ENCODE data around the gene CDKN2D. TPM values are rescaled to one million over a fixed set of nuclear protein-coding genes. Genes with fewer than 3 reads are reported as not detected.

CDKN2D gene
- total RNA-seq, 1 donor from 2014 or later: 3.4 TPM

DNA sequence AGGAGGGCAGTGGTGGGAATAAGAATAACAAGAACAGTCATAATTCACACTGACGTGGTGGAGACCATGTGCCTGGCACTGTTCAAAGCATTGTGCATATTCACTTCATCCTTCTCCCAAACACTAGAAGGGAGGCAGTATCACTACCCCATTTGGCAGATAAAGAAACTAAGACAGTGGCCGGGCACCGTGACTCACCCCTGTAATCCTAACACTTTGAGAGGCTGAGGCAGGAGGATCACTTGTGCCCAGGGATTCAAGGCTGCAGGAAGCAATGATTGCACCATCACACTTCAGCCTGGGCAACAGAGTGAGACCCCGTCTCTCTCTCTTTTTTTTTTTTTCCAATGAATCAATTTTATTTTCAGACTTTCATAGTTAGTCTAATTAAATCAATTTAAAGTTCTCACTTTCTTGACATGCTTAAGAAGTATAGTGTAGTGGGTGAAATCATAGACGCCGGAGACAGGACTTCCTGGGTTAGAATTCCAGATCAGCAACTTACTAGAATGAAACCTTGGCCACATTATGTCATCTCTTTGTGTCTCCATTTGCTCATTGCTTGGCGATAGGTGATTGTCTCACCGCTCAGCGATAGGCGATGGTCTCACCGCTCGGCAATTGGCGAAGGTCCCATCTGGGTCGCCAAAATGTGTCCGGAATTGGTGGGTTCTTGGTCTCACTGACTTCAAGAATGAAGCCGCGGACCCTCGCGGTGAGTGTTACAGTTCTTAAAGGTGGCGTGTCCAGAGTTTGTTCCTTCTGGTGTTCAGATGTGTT lies 30.4 kb downstream of the CDKN2D start:
- Mint-ChIP-seq H3K9me3 (no peaks in the 10 kb centered on the region), H3K4me3 (no peak overlapping the region), H3K27ac (no peak overlapping the region), H3K27me3 (ENCODE audit: insufficient read depth, low read depth) (peaks cover 12% of the 10 kb centered on the region), H3K4me1 (peaks cover 6% of the 10 kb centered on the region), H3K36me3 (no peaks in the 10 kb centered on the region)
- no peaks in the 10 kb centered on the region for H4K20me1 ChIP-seq (ENCODE audit: low read depth)
- H3K27me3 ChIP-seq: no peaks in the 10 kb centered on the region
- no peaks in the 10 kb centered on the region for H3K79me2 ChIP-seq (ENCODE audit: low read depth)
- no peaks in the 10 kb centered on the region for H3K9me3 ChIP-seq (ENCODE audit: low read depth)
- no peak overlapping the region for H3K4me2 ChIP-seq
- no peaks in the 10 kb centered on the region for H3K4me1 ChIP-seq
- H3F3A ChIP-seq (ENCODE audit: low read depth): peaks cover 9% of the 10 kb centered on the region
- H3K27ac ChIP-seq: no peak overlapping the region
- no peak overlapping the region for H3K4me3 ChIP-seq
- no peak overlapping the region for H2AFZ ChIP-seq (replicated peaks)
- H3K9ac ChIP-seq: no peak overlapping the region
- TF ChIP-seq EZH2 (IDR thresholded peaks at IDR 0.05) (no peak), EZH2phosphoT487 (IDR thresholded peaks at IDR 0.05) (no peak)
- TF ChIP-seq, protein P1, sequence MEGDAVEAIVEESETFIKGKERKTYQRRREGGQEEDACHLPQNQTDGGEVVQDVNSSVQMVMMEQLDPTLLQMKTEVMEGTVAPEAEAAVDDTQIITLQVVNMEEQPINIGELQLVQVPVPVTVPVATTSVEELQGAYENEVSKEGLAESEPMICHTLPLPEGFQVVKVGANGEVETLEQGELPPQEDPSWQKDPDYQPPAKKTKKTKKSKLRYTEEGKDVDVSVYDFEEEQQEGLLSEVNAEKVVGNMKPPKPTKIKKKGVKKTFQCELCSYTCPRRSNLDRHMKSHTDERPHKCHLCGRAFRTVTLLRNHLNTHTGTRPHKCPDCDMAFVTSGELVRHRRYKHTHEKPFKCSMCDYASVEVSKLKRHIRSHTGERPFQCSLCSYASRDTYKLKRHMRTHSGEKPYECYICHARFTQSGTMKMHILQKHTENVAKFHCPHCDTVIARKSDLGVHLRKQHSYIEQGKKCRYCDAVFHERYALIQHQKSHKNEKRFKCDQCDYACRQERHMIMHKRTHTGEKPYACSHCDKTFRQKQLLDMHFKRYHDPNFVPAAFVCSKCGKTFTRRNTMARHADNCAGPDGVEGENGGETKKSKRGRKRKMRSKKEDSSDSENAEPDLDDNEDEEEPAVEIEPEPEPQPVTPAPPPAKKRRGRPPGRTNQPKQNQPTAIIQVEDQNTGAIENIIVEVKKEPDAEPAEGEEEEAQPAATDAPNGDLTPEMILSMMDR (IDR thresholded peaks at IDR 0.05): no peak
- no peak for DNase-seq (ENCODE audit: low spot score)
- no peaks in the 10 kb centered on the region for H3K36me3 ChIP-seq

DNA sequence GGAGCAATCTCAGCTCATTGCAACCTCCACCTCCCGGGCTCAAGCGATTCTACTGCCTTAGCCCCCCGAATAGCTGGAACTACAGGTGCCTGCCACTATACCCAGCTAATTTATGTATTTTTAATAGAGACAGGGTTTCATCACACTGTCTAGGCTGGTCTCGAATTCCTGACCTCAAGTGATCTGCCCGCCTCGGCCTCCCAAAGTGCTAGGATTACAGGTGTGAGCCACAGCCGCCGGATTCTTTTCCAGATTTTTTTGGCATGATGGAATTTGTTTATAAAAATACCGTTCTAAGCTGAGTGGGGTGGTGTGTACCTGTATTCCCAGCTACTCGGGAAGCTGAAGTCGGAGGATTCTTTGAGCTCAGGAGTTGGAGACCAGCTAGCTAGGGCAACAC lies 31.1 kb downstream of the CDKN2D start:
- Histone ChIP-seq H3K4me3 (no peak overlapping the region), H3K9me3 (ENCODE audit: low read depth) (no peaks in the 10 kb centered on the region), H3K9ac (no peak overlapping the region), H4K20me1 (ENCODE audit: low read depth) (no peaks in the 10 kb centered on the region), H3K27me3 (no peaks in the 10 kb centered on the region), H3K27ac (no peak overlapping the region), H3K36me3 (no peaks in the 10 kb centered on the region), H3K79me2 (ENCODE audit: low read depth) (no peaks in the 10 kb centered on the region), H3K4me2 (no peak overlapping the region), H2AFZ (replicated peaks) (no peak overlapping the region), H3F3A (ENCODE audit: low read depth) (peaks cover 4% of the 10 kb centered on the region), H3K4me1 (no peaks in the 10 kb centered on the region)
- Mint-ChIP-seq H3K27ac (no peak overlapping the region), H3K9me3 (no peaks in the 10 kb centered on the region), H3K36me3 (no peaks in the 10 kb centered on the region), H3K4me1 (peaks cover 2% of the 10 kb centered on the region), H3K27me3 (ENCODE audit: insufficient read depth, low read depth) (peaks cover 7% of the 10 kb centered on the region), H3K4me3 (no peak overlapping the region)
- TF ChIP-seq, protein P1 (IDR thresholded peaks at IDR 0.05): no peak
- TF ChIP-seq EZH2phosphoT487 (IDR thresholded peaks at IDR 0.05) (no peak), EZH2 (IDR thresholded peaks at IDR 0.05) (no peak)
- DNase-seq (ENCODE audit: low spot score): no peak

DNA sequence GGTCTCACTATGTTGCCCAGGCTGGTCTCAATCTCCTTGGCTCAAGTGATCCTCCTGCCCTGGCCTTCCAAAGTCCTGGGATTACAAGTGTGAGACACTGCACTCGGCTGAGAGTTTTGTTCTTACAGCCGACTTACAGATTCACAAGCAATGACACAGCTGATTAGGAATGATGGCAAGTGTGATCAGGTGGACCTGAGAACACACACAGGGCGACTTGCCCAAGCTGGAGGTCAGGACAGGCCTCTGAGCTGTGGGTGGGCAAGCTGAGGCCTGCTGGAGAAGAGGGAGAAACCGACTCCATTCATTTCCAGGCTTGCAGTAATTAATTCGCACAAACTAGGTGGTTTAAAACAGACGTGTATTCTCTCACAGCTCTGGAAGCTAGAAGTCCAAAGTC lies 33.2 kb downstream of the CDKN2D start:
- peaks cover 11% of the 10 kb centered on the region for H3K27me3 Mint-ChIP-seq (ENCODE audit: insufficient read depth, low read depth)
- H3K4me3 ChIP-seq: no peak overlapping the region
- no peaks in the 10 kb centered on the region for H3K79me2 ChIP-seq (ENCODE audit: low read depth)
- no peak overlapping the region for H3K4me2 ChIP-seq
- TF ChIP-seq, protein P1 (IDR thresholded peaks at IDR 0.05): no peak
- TF ChIP-seq EZH2phosphoT487 (IDR thresholded peaks at IDR 0.05): no peak
- TF ChIP-seq EZH2 (IDR thresholded peaks at IDR 0.05): no peak
- H4K20me1 ChIP-seq (ENCODE audit: low read depth): no peaks in the 10 kb centered on the region
- no peak overlapping the region for H3K4me3 Mint-ChIP-seq
- H3K36me3 Mint-ChIP-seq: no peaks in the 10 kb centered on the region
- H3K4me1 ChIP-seq: no peaks in the 10 kb centered on the region
- H3K9me3 Mint-ChIP-seq: no peaks in the 10 kb centered on the region
- no peaks in the 10 kb centered on the region for H3K36me3 ChIP-seq
- no peak overlapping the region for H3K9ac ChIP-seq
- H3K27me3 ChIP-seq: no peaks in the 10 kb centered on the region
- H3K4me1 Mint-ChIP-seq: no peaks in the 10 kb centered on the region
- H3F3A ChIP-seq (ENCODE audit: low read depth): no peaks in the 10 kb centered on the region
- no peak overlapping the region for H3K27ac Mint-ChIP-seq
- H2AFZ ChIP-seq (replicated peaks): no peak overlapping the region
- H3K9me3 ChIP-seq (ENCODE audit: low read depth): no peaks in the 10 kb centered on the region
- no peak overlapping the region for H3K27ac ChIP-seq
- no peak for DNase-seq (ENCODE audit: low spot score)
